Natural killer cell (primary cell): ENCODE results near the gene BCL7A. TPM values are rescaled to one million over a fixed set of nuclear protein-coding genes. Genes with fewer than 3 reads are reported as not detected.
"Not testable (repeated sequence)": the region's sequence is repeated elsewhere in the genome, so short reads cannot be mapped to it uniquely, and the experiment has no call there.

Experiments
- ATAC-seq, 3 donors: fragments of 150-1000 bp in 2 of 3; fragments of 200-7000 bp in 1 of 3; cut with Tn5 transposase; 1 replicate in 1 of 3; 2 replicates in 2 of 3; pipeline ENCODE4 v1.10.0; 2021; ENCODE audit warnings: mild to moderate bottlenecking in 2 of 3, moderate library complexity in 2 of 3
- DNase-seq, 2 donors: peaks; one replicate each; pipeline versions ENCODE4 v3.0.0 to v3.0.0-alpha.2; 2013 to 2021; ENCODE audit warnings: mixed read lengths in 1 of 2
- H3K27ac ChIP-seq: one replicate; pipeline ENCODE4 v1.5.1; 2013; ENCODE audit warnings: mild to moderate bottlenecking, low read length
- H3K27me3 ChIP-seq: one replicate; pipeline ENCODE4 v1.6.1; 2013; ENCODE audit warnings: low read length; ENCODE audit not compliant: control insufficient read depth, insufficient read depth
- H3K36me3 ChIP-seq: one replicate; pipeline ENCODE4 v1.6.1; 2013; ENCODE audit warnings: low read length; ENCODE audit not compliant: control insufficient read depth, insufficient read depth
- H3K4me1 ChIP-seq: one replicate; pipeline ENCODE4 v1.6.1; 2013; ENCODE audit warnings: low read length; ENCODE audit not compliant: control insufficient read depth, insufficient read depth
- H3K4me3 ChIP-seq: one replicate; pipeline ENCODE4 v1.5.1; 2013; ENCODE audit warnings: low read length
- H3K9me3 ChIP-seq: one replicate; pipeline ENCODE4 v1.6.1; 2013; ENCODE audit warnings: low read length; ENCODE audit not compliant: control insufficient read depth, insufficient read depth
- H3K27ac Mint-ChIP-seq, 2 donors: one replicate each; pipeline ENCODE4 v1.8.0; 2022; ENCODE audit warnings: mild to moderate bottlenecking in 2 of 2, mixed read lengths in 2 of 2, moderate library complexity in 1 of 2
- H3K27me3 Mint-ChIP-seq, 2 donors: one replicate each; pipeline ENCODE4 v1.8.0; 2022; ENCODE audit warnings: low read depth in 2 of 2, mixed read lengths in 2 of 2
- H3K36me3 Mint-ChIP-seq: one replicate; pipeline ENCODE4 v1.8.0; 2022; ENCODE audit warnings: mixed read lengths
- H3K4me1 Mint-ChIP-seq, 2 donors: one replicate each; pipeline ENCODE4 v1.8.0; 2022; ENCODE audit warnings: mixed read lengths in 2 of 2
- H3K4me3 Mint-ChIP-seq: one replicate; pipeline ENCODE4 v1.8.0; 2022; ENCODE audit warnings: mild to moderate bottlenecking, moderate library complexity, mixed read lengths
- H3K9me3 Mint-ChIP-seq, 2 donors: one replicate each; pipeline ENCODE4 v1.8.0; 2022; ENCODE audit warnings: mixed read lengths in 2 of 2
- WGBS: methylation state at CpG from one replicate; pipeline ENCODE4 v1.1.7; 2013; ENCODE audit warnings: missing lambda C conversion rate; ENCODE audit not compliant: insufficient coverage; 5-methylcytosine and 5-hydroxymethylcytosine counted together
- intact Hi-C: fragments of 100-400 bp; cut with micrococcal nuclease; formaldehyde crosslinking; loops from one replicate; pipeline ENCODE4 v1.14.2; 2022
- total RNA-seq, 4 donors: library from RNA; stranded (reverse); fragments of 120-200 nt in 1 of 4; gene quantifications; one replicate each; pipeline versions ENCODE4 v1.2.3 to v1.2.4, GENCODE V29; 2013 to 2022
- TF ChIP-seq, protein P1 (sequence below): fragments of 200-600 bp; IDR thresholded peaks from one replicate; pipeline ENCODE4 v1.8.0; 2022; ENCODE audit warnings: antibody characterized with exemption

BCL7A gene
- total RNA-seq, 3 donors from 2014 or later (not counting 1 experiment from before 2014, with no cell fraction given), result 0.85 to 1.1 (median 0.96) TPM

DNA sequence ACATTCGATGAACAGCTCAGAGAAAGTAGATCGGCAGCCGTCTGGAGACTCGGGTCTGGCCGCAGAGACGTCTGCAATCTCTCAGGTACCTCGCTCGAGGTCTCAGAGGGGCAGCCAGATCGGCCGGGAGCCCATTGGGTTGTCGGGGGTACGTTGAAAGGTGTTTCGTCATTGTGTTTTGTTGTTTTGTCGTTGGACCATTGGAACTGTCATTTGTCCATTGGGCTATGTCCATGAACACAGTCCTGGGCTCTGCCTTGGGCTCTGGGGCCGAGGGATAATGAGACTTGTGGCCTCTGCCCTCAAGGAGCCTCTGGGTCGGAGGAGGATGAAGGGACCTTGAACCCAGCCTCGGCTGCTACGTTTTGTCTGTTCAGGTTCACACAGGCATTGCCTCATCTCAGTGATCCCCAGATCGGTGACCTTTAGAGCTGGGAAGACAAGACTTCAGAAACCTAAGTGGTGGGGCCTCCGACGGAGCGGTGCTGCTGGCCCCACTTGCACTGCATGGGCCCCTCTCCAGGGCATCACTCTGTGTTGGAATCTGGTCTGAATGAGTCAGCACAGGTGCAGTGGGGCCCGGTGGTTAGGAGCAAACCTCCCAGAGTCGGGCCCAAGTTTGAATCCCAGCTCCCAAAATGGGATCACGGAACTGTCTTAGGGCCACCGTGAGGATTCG lies 33.3 kb downstream of the BCL7A start:
- TF ChIP-seq, protein P1, sequence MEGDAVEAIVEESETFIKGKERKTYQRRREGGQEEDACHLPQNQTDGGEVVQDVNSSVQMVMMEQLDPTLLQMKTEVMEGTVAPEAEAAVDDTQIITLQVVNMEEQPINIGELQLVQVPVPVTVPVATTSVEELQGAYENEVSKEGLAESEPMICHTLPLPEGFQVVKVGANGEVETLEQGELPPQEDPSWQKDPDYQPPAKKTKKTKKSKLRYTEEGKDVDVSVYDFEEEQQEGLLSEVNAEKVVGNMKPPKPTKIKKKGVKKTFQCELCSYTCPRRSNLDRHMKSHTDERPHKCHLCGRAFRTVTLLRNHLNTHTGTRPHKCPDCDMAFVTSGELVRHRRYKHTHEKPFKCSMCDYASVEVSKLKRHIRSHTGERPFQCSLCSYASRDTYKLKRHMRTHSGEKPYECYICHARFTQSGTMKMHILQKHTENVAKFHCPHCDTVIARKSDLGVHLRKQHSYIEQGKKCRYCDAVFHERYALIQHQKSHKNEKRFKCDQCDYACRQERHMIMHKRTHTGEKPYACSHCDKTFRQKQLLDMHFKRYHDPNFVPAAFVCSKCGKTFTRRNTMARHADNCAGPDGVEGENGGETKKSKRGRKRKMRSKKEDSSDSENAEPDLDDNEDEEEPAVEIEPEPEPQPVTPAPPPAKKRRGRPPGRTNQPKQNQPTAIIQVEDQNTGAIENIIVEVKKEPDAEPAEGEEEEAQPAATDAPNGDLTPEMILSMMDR, result no peak
- no peaks in the 10 kb centered on the region for H3K27me3 Mint-ChIP-seq
- 95% methylated on average over 27 of the region's 27 CpGs for WGBS
- H3K4me1 Mint-ChIP-seq, result peaks cover 0 to 7% of the 10 kb centered on the region in 2 donors
- H3K4me3 Mint-ChIP-seq, result no peak overlapping the region
- Histone ChIP-seq H3K27me3 (no peaks in the 10 kb centered on the region), H3K4me3 (no peak overlapping the region), H3K4me1 (peaks cover 7% of the 10 kb centered on the region), H3K36me3 (no peaks in the 10 kb centered on the region), H3K9me3 (no peaks in the 10 kb centered on the region), H3K27ac (no peak overlapping the region)
- intact Hi-C loops, result loop anchor here (1.0 kb wide), 2 partner anchors 68 to 136 kb away; no protein-coding TSS in a partner anchor
- no peak overlapping the region for H3K27ac Mint-ChIP-seq
- no peaks in the 10 kb centered on the region for H3K9me3 Mint-ChIP-seq
- H3K36me3 Mint-ChIP-seq, result no peaks in the 10 kb centered on the region
- DNase-seq (no peak), ATAC-seq (no peak)

DNA sequence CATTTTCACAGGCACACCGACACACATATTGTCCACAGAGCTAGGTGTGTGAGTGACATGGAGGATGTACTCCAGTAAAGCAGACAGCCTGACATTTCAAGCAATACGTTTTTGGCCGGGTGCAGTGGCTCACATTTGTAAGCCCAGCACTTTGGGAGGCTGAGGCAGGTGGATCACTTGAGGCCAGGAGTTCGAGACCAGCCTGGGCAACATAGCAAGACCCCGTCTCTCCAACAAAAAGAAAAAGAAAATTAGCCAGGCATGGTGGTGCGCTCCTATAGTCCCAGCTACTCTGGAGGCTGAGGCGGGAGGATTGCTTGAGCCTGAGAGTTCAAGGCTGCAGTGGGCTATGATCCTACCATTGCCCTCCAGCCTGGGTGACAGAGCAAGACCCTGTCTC lies 34.7 kb downstream of the BCL7A start:
- H3K27ac Mint-ChIP-seq, H3K27ac ChIP-seq, H3K4me1 ChIP-seq, H3K9me3 Mint-ChIP-seq, DNase-seq, ATAC-seq, H3K4me3 Mint-ChIP-seq, intact Hi-C loops, H3K4me3 ChIP-seq, H3K27me3 ChIP-seq, H3K27me3 Mint-ChIP-seq, H3K36me3 ChIP-seq, H3K4me1 Mint-ChIP-seq, H3K36me3 Mint-ChIP-seq, H3K9me3 ChIP-seq: not testable (repeated sequence)
- 95% methylated on average over 7 of the region's 7 CpGs for WGBS

DNA sequence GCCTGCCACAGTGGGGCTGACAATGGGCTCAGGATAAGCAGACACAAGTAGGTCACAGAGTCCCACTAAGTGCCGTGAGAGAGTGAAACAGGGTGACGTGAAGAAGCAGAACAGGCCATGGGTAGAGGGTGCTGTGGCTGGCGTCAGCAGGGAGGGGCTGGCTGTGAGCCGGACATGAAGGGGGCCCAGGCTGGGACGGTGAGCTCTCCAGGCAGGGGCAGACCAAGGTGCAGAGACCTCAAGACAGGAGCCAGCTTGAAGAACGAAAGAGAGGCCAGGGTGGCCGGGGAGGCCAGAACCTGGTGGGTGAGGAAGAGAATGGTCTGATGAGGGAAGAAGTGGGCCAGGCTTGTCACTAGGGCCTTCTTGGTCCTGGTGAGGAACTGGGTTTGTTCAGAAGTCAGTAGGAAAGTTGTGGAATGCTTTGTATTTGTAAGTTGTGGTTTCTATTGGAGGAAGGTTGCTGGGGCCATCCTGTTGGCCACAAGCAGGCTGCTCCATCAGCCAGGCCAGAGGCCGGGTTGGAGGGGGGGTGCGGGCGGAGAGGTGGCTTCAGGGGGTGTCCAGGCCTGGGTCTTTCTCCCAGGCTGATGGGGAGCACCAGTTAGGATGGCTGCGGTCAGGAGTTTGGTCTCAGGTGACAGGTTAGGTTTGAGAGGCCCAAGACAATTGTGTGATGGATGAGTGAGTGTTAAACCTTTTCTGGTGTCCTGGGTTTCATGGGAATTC lies 35.5 kb downstream of the BCL7A start:
- Mint-ChIP-seq H3K36me3 (no peaks in the 10 kb centered on the region), H3K4me1 (peaks cover 0 to 7% of the 10 kb centered on the region in 2 donors), H3K4me3 (no peak overlapping the region), H3K9me3 (no peaks in the 10 kb centered on the region), H3K27ac (no peak overlapping the region), H3K27me3 (no peaks in the 10 kb centered on the region)
- ATAC-seq (no peak), DNase-seq (no peak)
- TF ChIP-seq, protein P1, result no peak
- Histone ChIP-seq H3K9me3 (no peaks in the 10 kb centered on the region), H3K4me3 (no peak overlapping the region), H3K36me3 (no peaks in the 10 kb centered on the region), H3K27ac (no peak overlapping the region), H3K4me1 (peaks cover 7% of the 10 kb centered on the region), H3K27me3 (no peaks in the 10 kb centered on the region)
- 94% methylated on average over 11 of the region's 11 CpGs for WGBS
- intact Hi-C loops, result no loop called here

DNA sequence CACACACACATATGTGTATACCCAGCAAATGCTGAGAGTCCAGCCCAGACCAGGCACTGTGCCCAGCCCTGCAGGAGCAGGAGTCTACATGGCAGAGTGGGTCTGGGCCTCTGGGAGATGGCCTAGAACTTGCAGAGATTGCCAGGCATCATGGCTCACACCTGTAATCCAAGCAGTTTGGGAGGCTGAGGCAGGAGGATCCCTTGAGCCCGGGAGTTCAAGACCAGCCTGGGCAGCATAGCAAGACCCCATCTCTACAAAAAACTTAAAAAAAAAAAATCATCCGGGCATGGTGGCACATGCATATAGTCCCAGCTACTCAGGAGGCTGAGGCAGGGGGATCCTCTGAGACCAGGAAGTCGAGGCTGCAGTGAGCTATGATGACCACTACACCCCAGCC lies 36.1 kb downstream of the BCL7A start:
- Histone ChIP-seq H3K4me1 (peaks cover 7% of the 10 kb centered on the region), H3K27ac (no peak overlapping the region), H3K9me3 (no peaks in the 10 kb centered on the region), H3K27me3 (no peaks in the 10 kb centered on the region), H3K36me3 (no peaks in the 10 kb centered on the region), H3K4me3 (no peak overlapping the region)
- no peaks in the 10 kb centered on the region for H3K36me3 Mint-ChIP-seq
- H3K27ac Mint-ChIP-seq, result no peak overlapping the region
- 89% methylated on average over 3 of the region's 3 CpGs for WGBS
- DNase-seq, result no peak
- no peak for ATAC-seq
- intact Hi-C loops, result no loop called here
- H3K9me3 Mint-ChIP-seq, result no peaks in the 10 kb centered on the region
- H3K27me3 Mint-ChIP-seq, result no peaks in the 10 kb centered on the region
- peaks cover 0 to 7% of the 10 kb centered on the region in 2 donors for H3K4me1 Mint-ChIP-seq
- TF ChIP-seq, protein P1, result no peak
- no peak overlapping the region for H3K4me3 Mint-ChIP-seq
